ENCODE measurements around the gene SEMA3A.
"Not testable (repeated sequence)": the region's sequence is repeated elsewhere in the genome, so short reads cannot be mapped to it uniquely, and the experiment has no call there.

The SEMA3A gene

DNA sequence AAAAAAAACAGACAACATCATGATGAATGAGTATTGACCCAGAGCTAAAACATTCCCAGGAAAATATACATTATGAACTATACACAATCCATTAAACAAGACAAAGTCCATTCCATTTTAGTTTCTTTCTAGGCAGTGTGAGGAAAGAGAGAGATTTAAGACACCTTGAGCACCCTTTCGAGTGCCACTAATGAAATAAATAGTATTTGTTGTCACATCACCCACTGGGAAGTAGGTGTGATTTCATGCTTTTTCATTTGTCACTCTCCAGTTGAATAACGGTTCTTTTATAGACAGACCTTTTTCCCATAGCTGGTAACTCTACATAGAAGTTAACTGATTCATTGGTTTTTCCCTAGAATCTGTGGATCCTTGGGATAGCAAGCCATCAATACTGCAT is 29.9 kb upstream of the SEMA3A start:
- WGBS, 2 experiments: 85 to 96% methylated on average over 2 of the region's 2 CpGs

DNA sequence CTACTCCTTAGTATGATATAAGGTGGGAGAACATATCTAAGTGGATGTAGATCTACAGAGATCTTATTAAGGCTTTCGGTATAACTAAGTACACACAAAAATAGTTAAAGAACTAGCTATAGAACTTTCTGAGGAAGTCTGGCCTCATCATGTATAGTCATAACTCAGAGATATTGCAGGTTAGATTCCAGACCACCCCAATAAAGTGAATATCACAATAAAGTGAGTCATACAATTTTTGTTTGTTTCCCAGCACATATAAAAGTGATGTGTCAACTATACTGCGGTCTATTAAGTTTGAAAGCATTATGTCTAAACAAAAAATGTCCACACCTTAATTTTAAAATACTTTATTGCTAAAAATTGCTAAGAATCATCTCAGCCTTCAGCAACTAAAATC is 24.7 kb upstream of the SEMA3A start:
- 94% methylated on average over 2 of the region's 2 CpGs; no CpG with 5 or more reads in 1 of the 2 experiments for WGBS, 2 experiments
- H3K27ac ChIP-seq (ENCODE audit: insufficient read depth, low read depth, low read length, poor library complexity, severe bottlenecking): no peak overlapping the region
- H3K9me3 ChIP-seq (ENCODE audit: control insufficient read depth, low read length): no peaks in the 10 kb centered on the region
- H3K4me1 ChIP-seq (ENCODE audit: control insufficient read depth, insufficient read depth, low read length): no peaks in the 10 kb centered on the region
- H3K36me3 ChIP-seq (ENCODE audit: control insufficient read depth, insufficient read depth, low read length): no peaks in the 10 kb centered on the region
- no peak overlapping the region for H3K4me3 ChIP-seq (ENCODE audit: insufficient read depth, low read depth, low read length)
- H3K27me3 ChIP-seq (ENCODE audit: control insufficient read depth, insufficient read depth, low read length, poor library complexity, severe bottlenecking): no peaks in the 10 kb centered on the region

More for the DNA sequence above, 29.9 kb upstream of the SEMA3A start:
- Histone ChIP-seq H3K27me3 (ENCODE audit: control insufficient read depth, insufficient read depth, low read length, poor library complexity, severe bottlenecking) (no peaks in the 10 kb centered on the region), H3K9me3 (ENCODE audit: control insufficient read depth, low read length) (no peaks in the 10 kb centered on the region), H3K4me3 (ENCODE audit: insufficient read depth, low read depth, low read length) (no peak overlapping the region), H3K4me1 (ENCODE audit: control insufficient read depth, insufficient read depth, low read length) (peaks cover 9% of the 10 kb centered on the region), H3K36me3 (ENCODE audit: control insufficient read depth, insufficient read depth, low read length) (no peaks in the 10 kb centered on the region), H3K27ac (ENCODE audit: insufficient read depth, low read depth, low read length, poor library complexity, severe bottlenecking) (no peak overlapping the region)

DNA sequence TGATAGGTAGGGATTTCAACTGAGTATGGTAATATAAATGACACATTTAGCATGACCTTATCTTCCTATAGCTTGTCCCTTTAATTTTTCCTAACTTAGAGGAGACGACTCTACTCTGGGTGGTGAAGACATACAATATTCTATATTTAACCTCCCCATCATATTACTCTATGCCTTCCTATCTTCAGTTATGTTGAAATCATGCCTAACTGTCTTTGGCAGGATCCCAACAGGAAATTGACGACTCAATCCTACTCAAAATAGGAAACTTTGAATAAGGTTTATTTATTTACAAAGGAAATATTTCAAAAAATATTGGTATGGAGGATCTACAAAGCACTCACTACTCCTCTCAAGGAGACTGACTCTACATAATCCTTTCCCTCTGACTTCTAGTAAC is 24.1 kb upstream of the SEMA3A start:
- 89 to 100% methylated on average over 1 of the region's 2 CpGs for WGBS, 2 experiments

DNA sequence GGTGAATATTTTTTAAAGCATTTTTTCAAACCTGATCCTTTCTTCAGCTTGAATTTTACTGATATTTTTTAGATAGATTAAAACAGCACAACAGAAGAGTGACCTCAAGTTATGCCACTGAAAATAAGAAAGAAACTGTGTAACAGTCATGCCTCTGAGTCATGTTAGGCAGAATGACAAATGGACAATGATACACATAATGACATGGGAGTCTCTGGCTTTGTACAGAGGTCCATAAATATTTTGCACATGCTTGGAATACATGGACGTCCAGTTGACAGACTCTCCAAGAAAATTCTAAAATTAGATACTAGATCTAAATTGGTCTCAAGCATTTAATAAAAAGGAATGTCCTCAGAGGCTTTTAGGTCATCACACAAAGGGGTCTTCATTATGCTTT is 21.9 kb upstream of the SEMA3A start:
- no peaks in the 10 kb centered on the region for H3K27me3 ChIP-seq (ENCODE audit: control insufficient read depth, insufficient read depth, low read length, poor library complexity, severe bottlenecking)
- no peak overlapping the region for H3K4me3 ChIP-seq (ENCODE audit: insufficient read depth, low read depth, low read length)
- no peak overlapping the region for H3K27ac ChIP-seq (ENCODE audit: insufficient read depth, low read depth, low read length, poor library complexity, severe bottlenecking)
- H3K36me3 ChIP-seq (ENCODE audit: control insufficient read depth, insufficient read depth, low read length): no peaks in the 10 kb centered on the region
- H3K4me1 ChIP-seq (ENCODE audit: control insufficient read depth, insufficient read depth, low read length): no peaks in the 10 kb centered on the region
- whole genome bisulfite sequencing, 2 experiments: 100% methylated on average over 1 of the region's 1 CpG
- H3K9me3 ChIP-seq (ENCODE audit: control insufficient read depth, low read length): no peaks in the 10 kb centered on the region

More for the DNA sequence above, 24.1 kb upstream of the SEMA3A start:
- no peak overlapping the region for H3K4me3 ChIP-seq (ENCODE audit: insufficient read depth, low read depth, low read length)
- no peaks in the 10 kb centered on the region for H3K27me3 ChIP-seq (ENCODE audit: control insufficient read depth, insufficient read depth, low read length, poor library complexity, severe bottlenecking)
- no peaks in the 10 kb centered on the region for H3K4me1 ChIP-seq (ENCODE audit: control insufficient read depth, insufficient read depth, low read length)
- no peaks in the 10 kb centered on the region for H3K9me3 ChIP-seq (ENCODE audit: control insufficient read depth, low read length)
- H3K36me3 ChIP-seq (ENCODE audit: control insufficient read depth, insufficient read depth, low read length): no peaks in the 10 kb centered on the region
- no peak overlapping the region for H3K27ac ChIP-seq (ENCODE audit: insufficient read depth, low read depth, low read length, poor library complexity, severe bottlenecking)

- H3K9me3 ChIP-seq (ENCODE audit: control insufficient read depth, low read length); H3K36me3 ChIP-seq (ENCODE audit: control insufficient read depth, insufficient read depth, low read length); H3K27me3 ChIP-seq (ENCODE audit: control insufficient read depth, insufficient read depth, low read length, poor library complexity, severe bottlenecking); H3K27ac ChIP-seq (ENCODE audit: insufficient read depth, low read depth, low read length, poor library complexity, severe bottlenecking); H3K4me3 ChIP-seq (ENCODE audit: insufficient read depth, low read depth, low read length); H3K4me1 ChIP-seq (ENCODE audit: control insufficient read depth, insufficient read depth, low read length): not testable (repeated sequence)
- WGBS, 2 experiments: 86 to 91% methylated on average over 6 of the region's 6 CpGs
Measured at GRCh38 chr7:84214757-84215156, 20.2 kb upstream of the SEMA3A start.

GRCh38 chr7:84210301-84210700 is 15.7 kb upstream of the SEMA3A start:
- WGBS, 2 experiments: 79 to 91% methylated on average over 3 of the region's 3 CpGs
- no peaks in the 10 kb centered on the region for H3K9me3 ChIP-seq (ENCODE audit: control insufficient read depth, low read length)
- no peak overlapping the region for H3K4me3 ChIP-seq (ENCODE audit: insufficient read depth, low read depth, low read length)
- H3K36me3 ChIP-seq (ENCODE audit: control insufficient read depth, insufficient read depth, low read length): no peaks in the 10 kb centered on the region
- H3K4me1 ChIP-seq (ENCODE audit: control insufficient read depth, insufficient read depth, low read length): peaks cover 3% of the 10 kb centered on the region
- no peak overlapping the region for H3K27ac ChIP-seq (ENCODE audit: insufficient read depth, low read depth, low read length, poor library complexity, severe bottlenecking)
- no peaks in the 10 kb centered on the region for H3K27me3 ChIP-seq (ENCODE audit: control insufficient read depth, insufficient read depth, low read length, poor library complexity, severe bottlenecking)

GRCh38 chr7:84209006-84209405 is 14.4 kb upstream of the SEMA3A start:
- Histone ChIP-seq H3K27me3 (ENCODE audit: control insufficient read depth, insufficient read depth, low read length, poor library complexity, severe bottlenecking) (no peaks in the 10 kb centered on the region), H3K9me3 (ENCODE audit: control insufficient read depth, low read length) (no peaks in the 10 kb centered on the region), H3K4me1 (ENCODE audit: control insufficient read depth, insufficient read depth, low read length) (peaks cover 3% of the 10 kb centered on the region), H3K36me3 (ENCODE audit: control insufficient read depth, insufficient read depth, low read length) (no peaks in the 10 kb centered on the region), H3K4me3 (ENCODE audit: insufficient read depth, low read depth, low read length) (no peak overlapping the region), H3K27ac (ENCODE audit: insufficient read depth, low read depth, low read length, poor library complexity, severe bottlenecking) (no peak overlapping the region)
- WGBS, 2 experiments: no CpG with 5 or more reads among the region's 1 CpG

- 55 to 78% methylated on average over 2 of the region's 2 CpGs for WGBS, 2 experiments
- Histone ChIP-seq H3K4me3 (ENCODE audit: insufficient read depth, low read depth, low read length) (no peak overlapping the region), H3K36me3 (ENCODE audit: control insufficient read depth, insufficient read depth, low read length) (no peaks in the 10 kb centered on the region), H3K27ac (ENCODE audit: insufficient read depth, low read depth, low read length, poor library complexity, severe bottlenecking) (no peak overlapping the region), H3K27me3 (ENCODE audit: control insufficient read depth, insufficient read depth, low read length, poor library complexity, severe bottlenecking) (no peaks in the 10 kb centered on the region), H3K9me3 (ENCODE audit: control insufficient read depth, low read length) (no peaks in the 10 kb centered on the region), H3K4me1 (ENCODE audit: control insufficient read depth, insufficient read depth, low read length) (peaks cover 3% of the 10 kb centered on the region)
Measured at GRCh38 chr7:84207615-84208014, 13.0 kb upstream of the SEMA3A start.

GRCh38 chr7:84207025-84207424 is 12.4 kb upstream of the SEMA3A start:
- Histone ChIP-seq H3K4me1 (ENCODE audit: control insufficient read depth, insufficient read depth, low read length) (peaks cover 3% of the 10 kb centered on the region), H3K4me3 (ENCODE audit: insufficient read depth, low read depth, low read length) (no peak overlapping the region), H3K27me3 (ENCODE audit: control insufficient read depth, insufficient read depth, low read length, poor library complexity, severe bottlenecking) (no peaks in the 10 kb centered on the region), H3K36me3 (ENCODE audit: control insufficient read depth, insufficient read depth, low read length) (no peaks in the 10 kb centered on the region), H3K27ac (ENCODE audit: insufficient read depth, low read depth, low read length, poor library complexity, severe bottlenecking) (no peak overlapping the region), H3K9me3 (ENCODE audit: control insufficient read depth, low read length) (no peaks in the 10 kb centered on the region)
- 9 to 13% methylated on average over 2 of the region's 2 CpGs for WGBS, 2 experiments

DNA sequence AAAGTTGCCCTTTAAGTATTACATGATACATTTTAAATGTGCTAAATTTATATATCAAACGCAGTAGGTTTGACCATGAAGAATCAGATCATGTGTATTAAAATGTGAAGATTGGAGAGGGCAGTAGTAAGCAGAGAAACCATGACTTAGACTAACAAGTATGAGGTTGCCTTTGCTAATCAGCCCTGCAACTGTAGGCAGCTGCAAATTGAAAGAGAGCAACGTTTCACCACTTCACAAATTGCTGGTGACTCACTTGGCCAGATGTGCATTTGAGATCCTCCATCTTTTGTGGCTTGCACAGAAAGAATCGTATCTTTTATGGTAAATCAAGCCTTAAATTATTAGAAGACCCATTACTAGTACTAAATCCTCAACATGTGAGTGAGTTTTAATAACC is 10.1 kb upstream of the SEMA3A start:
- Histone ChIP-seq H3K27ac (ENCODE audit: insufficient read depth, low read depth, low read length, poor library complexity, severe bottlenecking) (no peak overlapping the region), H3K4me3 (ENCODE audit: insufficient read depth, low read depth, low read length) (no peak overlapping the region), H3K9me3 (ENCODE audit: control insufficient read depth, low read length) (no peaks in the 10 kb centered on the region), H3K36me3 (ENCODE audit: control insufficient read depth, insufficient read depth, low read length) (no peaks in the 10 kb centered on the region), H3K27me3 (ENCODE audit: control insufficient read depth, insufficient read depth, low read length, poor library complexity, severe bottlenecking) (no peaks in the 10 kb centered on the region), H3K4me1 (ENCODE audit: control insufficient read depth, insufficient read depth, low read length) (peaks cover 18% of the 10 kb centered on the region)
- WGBS, 2 experiments: 69 to 76% methylated on average over 3 of the region's 3 CpGs

GRCh38 chr7:84202855-84203254 is 8.3 kb upstream of the SEMA3A start:
- Histone ChIP-seq H3K27ac (ENCODE audit: insufficient read depth, low read depth, low read length, poor library complexity, severe bottlenecking) (no peak overlapping the region), H3K9me3 (ENCODE audit: control insufficient read depth, low read length) (no peaks in the 10 kb centered on the region), H3K4me1 (ENCODE audit: control insufficient read depth, insufficient read depth, low read length) (peaks cover 18% of the 10 kb centered on the region), H3K36me3 (ENCODE audit: control insufficient read depth, insufficient read depth, low read length) (no peaks in the 10 kb centered on the region), H3K27me3 (ENCODE audit: control insufficient read depth, insufficient read depth, low read length, poor library complexity, severe bottlenecking) (no peaks in the 10 kb centered on the region), H3K4me3 (ENCODE audit: insufficient read depth, low read depth, low read length) (no peak overlapping the region)
- 100% methylated on average over 1 of the region's 1 CpG; no CpG with 5 or more reads in 1 of the 2 experiments for WGBS, 2 experiments
